ENCODE data around the gene CRYBG2. TPM values are rescaled to one million over a fixed set of nuclear protein-coding genes. Genes with fewer than 3 reads are reported as not detected.

Gene CRYBG2
- total and polyA plus RNA-seq, 3 donors from 2014 or later: 4.9 to 12.9 (median 5.6) TPM

DNA sequence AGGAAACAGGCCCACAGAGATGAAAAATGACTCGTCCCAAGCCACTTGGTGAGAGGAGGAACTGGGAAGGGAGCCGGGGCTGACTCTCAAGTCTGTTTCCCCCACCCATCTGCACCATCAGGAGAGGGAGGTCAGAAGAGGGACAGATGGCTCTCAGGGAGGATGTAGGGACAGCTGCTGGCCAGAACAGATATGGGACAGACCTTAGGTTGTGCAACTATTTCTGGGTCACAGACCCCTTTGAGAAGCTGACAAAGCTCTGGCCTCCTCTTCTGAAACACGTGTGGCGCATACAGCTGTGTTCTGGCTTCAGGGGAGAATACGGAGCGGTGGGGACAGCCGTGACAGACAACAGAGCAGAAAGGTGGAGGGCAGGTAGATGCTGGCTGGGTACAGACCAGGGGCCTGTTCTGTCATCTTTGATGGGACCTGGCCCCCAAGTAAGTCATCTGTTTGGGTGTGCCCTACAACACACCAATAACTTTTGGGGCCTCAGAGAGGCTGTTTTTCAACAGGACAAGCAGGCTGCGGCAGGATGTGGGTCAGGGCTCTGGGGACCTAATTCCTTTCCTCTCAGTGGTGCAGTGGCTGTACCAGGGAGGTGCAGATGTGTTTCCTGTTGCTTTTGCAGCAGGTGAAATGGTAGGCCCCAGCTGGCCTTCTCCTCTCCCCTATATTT is 66.8 kb downstream of the CRYBG2 start:
- Histone ChIP-seq H3K36me3 (ENCODE audit: low read depth, missing control alignments) (no peaks in the 10 kb centered on the region), H3K27me3 (no peaks in the 10 kb centered on the region), H3K4me1 (peaks cover 11% of the 10 kb centered on the region), H3K9me3 (no peaks in the 10 kb centered on the region), H3K27ac (no peak overlapping the region), H3K4me3 (no peak overlapping the region)
- no peak for DNase-seq
- WGBS, 2 donors: 70 to 75% methylated on average over 8 of the region's 8 CpGs
- intact Hi-C loops (cut with DNase I; ENCODE audit: low total_unique reads): no loop called here
- TF ChIP-seq, protein P1, sequence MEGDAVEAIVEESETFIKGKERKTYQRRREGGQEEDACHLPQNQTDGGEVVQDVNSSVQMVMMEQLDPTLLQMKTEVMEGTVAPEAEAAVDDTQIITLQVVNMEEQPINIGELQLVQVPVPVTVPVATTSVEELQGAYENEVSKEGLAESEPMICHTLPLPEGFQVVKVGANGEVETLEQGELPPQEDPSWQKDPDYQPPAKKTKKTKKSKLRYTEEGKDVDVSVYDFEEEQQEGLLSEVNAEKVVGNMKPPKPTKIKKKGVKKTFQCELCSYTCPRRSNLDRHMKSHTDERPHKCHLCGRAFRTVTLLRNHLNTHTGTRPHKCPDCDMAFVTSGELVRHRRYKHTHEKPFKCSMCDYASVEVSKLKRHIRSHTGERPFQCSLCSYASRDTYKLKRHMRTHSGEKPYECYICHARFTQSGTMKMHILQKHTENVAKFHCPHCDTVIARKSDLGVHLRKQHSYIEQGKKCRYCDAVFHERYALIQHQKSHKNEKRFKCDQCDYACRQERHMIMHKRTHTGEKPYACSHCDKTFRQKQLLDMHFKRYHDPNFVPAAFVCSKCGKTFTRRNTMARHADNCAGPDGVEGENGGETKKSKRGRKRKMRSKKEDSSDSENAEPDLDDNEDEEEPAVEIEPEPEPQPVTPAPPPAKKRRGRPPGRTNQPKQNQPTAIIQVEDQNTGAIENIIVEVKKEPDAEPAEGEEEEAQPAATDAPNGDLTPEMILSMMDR (IDR thresholded peaks at IDR 0.05): no peak
- TF ChIP-seq POLR2A (IDR thresholded peaks at IDR 0.05): no peak

DNA sequence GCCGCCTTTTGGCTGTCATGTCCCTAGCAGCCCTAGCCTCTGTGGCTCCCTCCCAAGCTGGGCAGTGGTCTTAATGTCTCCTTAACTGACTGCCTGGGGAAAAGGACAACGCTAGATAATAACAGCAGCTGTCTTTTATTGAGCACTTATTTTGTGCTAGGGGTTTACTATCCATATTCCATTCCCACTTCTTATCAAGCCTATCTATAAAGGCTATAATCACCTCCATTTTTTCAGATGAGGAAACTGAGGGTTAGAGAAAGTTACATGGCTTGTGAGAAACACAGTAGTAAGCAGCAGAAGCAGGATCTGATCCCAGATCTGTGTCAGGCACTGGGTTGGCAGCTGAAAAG is 67.9 kb downstream of the CRYBG2 start:
- Histone ChIP-seq H3K4me3 (no peak overlapping the region), H3K27ac (no peak overlapping the region), H3K9me3 (no peaks in the 10 kb centered on the region), H3K36me3 (ENCODE audit: low read depth, missing control alignments) (no peaks in the 10 kb centered on the region), H3K4me1 (peaks cover 17% of the 10 kb centered on the region), H3K27me3 (no peaks in the 10 kb centered on the region)
- DNase-seq: no peak
- intact Hi-C loops (cut with DNase I; ENCODE audit: low total_unique reads): no loop called here
- 80 to 98% methylated on average over 1 to 2 of the region's 2 CpGs for whole genome bisulfite sequencing, 2 donors
- TF ChIP-seq, protein P1 (IDR thresholded peaks at IDR 0.05): peak in 1 of 3 experiments; percentile 13
- no peak for TF ChIP-seq POLR2A (IDR thresholded peaks at IDR 0.05)

DNA sequence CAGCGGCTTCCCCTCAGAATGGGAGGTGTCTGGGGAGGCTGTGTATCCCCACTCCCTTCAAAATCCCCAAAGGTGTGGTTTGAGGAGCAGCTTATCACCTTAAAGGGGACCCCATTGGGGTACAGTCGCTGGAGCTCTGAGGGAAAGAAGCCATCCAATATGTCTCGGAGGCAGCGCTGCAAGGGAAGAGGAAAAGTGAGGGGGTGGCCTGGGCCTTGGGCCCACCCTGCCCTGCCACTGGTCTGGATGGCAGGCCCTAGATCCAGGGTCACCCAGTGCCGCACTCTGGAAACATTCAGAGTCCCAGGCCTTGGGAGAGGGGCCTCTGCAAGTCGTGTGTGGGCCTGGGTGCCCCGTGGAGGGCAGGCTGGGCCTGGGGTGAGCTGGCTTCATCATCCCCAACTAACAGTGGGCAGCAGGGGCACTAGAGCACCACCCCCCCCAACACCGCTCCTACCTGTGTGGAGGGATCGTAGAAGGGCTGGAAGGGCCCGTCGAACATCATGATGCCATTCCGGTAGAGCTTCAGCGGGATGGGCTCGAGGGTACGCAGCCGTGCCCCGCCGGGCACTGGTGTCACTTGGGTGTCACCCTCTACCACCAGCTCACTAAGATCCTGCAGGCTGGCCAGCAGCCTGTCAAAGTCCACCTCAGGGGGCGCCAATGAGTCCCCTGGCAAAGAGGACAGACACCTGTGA is 68.4 kb downstream of the CRYBG2 start:
- Histone ChIP-seq H3K36me3 (ENCODE audit: low read depth, missing control alignments) (no peaks in the 10 kb centered on the region), H3K4me1 (peaks cover 22% of the 10 kb centered on the region), H3K9me3 (no peaks in the 10 kb centered on the region), H3K27me3 (no peaks in the 10 kb centered on the region), H3K27ac (no peak overlapping the region), H3K4me3 (no peak overlapping the region)
- WGBS, 2 donors: 88 to 100% methylated on average over 1 to 19 of the region's 19 CpGs
- no peak for DNase-seq
- intact Hi-C loops (cut with DNase I; ENCODE audit: low total_unique reads): no loop called here
- no peak for TF ChIP-seq POLR2A (IDR thresholded peaks at IDR 0.05)
- TF ChIP-seq, protein P1 (IDR thresholded peaks at IDR 0.05): peak in 1 of 3 experiments; percentile 10

DNA sequence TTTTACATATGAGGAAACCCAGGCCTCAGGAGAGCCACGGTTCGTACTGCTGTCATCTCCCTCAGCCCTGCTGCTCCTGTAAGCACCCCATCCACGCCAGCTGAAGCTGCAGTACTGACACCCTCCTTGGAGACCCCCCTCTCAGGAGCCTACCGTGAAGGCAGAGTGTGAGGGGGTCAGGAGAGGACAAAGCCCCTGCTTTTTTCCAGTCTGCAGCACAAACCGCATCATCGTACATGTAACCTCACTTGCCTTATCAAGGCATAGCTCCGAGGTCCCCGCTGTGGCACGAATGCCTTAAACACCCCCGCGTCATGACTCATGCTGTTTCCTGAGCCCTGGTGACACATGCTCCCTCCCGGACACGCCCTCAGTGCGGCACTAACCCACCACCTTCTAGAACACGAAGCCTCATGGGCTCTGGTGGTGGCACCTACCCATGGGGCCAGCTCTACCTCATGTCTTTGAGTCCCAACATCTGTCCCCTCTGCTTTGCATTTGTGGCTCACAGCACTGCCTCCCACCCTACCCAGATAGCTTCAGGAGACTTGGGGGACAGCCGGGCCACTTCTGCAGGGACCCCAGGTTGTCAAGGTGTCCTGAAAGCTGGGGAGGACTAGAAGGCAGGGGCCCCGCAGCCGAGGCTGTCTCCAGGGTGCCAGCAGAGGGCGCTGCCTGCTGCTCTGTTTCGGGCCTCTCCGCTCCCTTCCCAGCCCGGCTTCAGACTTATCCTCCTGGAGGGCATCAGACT is 69.2 kb downstream of the CRYBG2 start:
- TF ChIP-seq, protein P1 (IDR thresholded peaks at IDR 0.05): peak in 2 of 3 experiments; percentile 28 to 59
- TF ChIP-seq POLR2A (IDR thresholded peaks at IDR 0.05): no peak
- DNase-seq: peak; percentile 78
- Histone ChIP-seq H3K4me1 (peaks cover 24% of the 10 kb centered on the region), H3K4me3 (no peak overlapping the region), H3K27me3 (no peaks in the 10 kb centered on the region), H3K27ac (no peak overlapping the region), H3K36me3 (ENCODE audit: low read depth, missing control alignments) (no peaks in the 10 kb centered on the region), H3K9me3 (no peaks in the 10 kb centered on the region)
- WGBS, 2 donors: 65 to 70% methylated on average over 7 to 22 of the region's 22 CpGs
- intact Hi-C loops (cut with DNase I; ENCODE audit: low total_unique reads): no loop called here

Data from testis (tissue), 3 donors.